Psoas muscle (tissue), 8 donors: ENCODE measurements around the gene SMARCA2. TPM values are rescaled to one million over a fixed set of nuclear protein-coding genes. Genes with fewer than 3 reads are reported as not detected.
A peak's percentile ranks its signal among the peaks of the same experiment; 100 is the strongest.

Experiments used
- ATAC-seq, 4 donors: fragments of 200-7000 bp; cut with Tn5 transposase; one replicate each; pipeline ENCODE4 v1.9.1; 2020; ENCODE audit warnings: moderate library complexity in 3 of 4, mild to moderate bottlenecking in 2 of 4
- DNase-seq, 2 donors: peaks; one replicate each; pipeline ENCODE4 v3.0.0-alpha.2; 2020
- H3K27ac ChIP-seq: fragments of 200-600 bp; one replicate; pipeline ENCODE4 v1.8.0; 2022
- H3K27me3 ChIP-seq, 3 donors: fragments of 200-600 bp in 1 of 3; one replicate each; pipeline versions ENCODE4 v1.6.1 to v1.8.0; 2013 to 2022; ENCODE audit warnings: low read length in 2 of 3, mild to moderate bottlenecking in 2 of 3, moderate library complexity in 1 of 3; ENCODE audit not compliant: insufficient read depth in 3 of 3
- H3K36me3 ChIP-seq, 2 donors: fragments of 200-600 bp in 1 of 2; one replicate each; pipeline versions ENCODE4 v1.6.1 to v1.8.0; 2013 to 2022; ENCODE audit warnings: low read depth in 1 of 2, mild to moderate bottlenecking in 1 of 2, moderate library complexity in 1 of 2; ENCODE audit not compliant: insufficient read depth in 1 of 2
- H3K4me1 ChIP-seq: fragments of 200-600 bp; one replicate; pipeline ENCODE4 v1.8.0; 2022
- H3K4me3 ChIP-seq: fragments of 200-600 bp; one replicate; pipeline ENCODE4 v1.8.0; 2022; ENCODE audit warnings: mild to moderate bottlenecking
- H3K9me3 ChIP-seq: fragments of 200-600 bp; one replicate; pipeline ENCODE4 v1.8.0; 2022
- WGBS, 3 donors: extraction: QIAGEN DNeasy Blood & Tissue Kit; methylation state at CpG; one replicate each; pipeline versions ENCODE4 v1.1.6 to v1.1.7; 2013; 5-methylcytosine and 5-hydroxymethylcytosine counted together
- intact Hi-C, 2 donors: fragments of 100-400 bp; cut with DNase I; formaldehyde crosslinking; loops; one replicate each; pipeline versions ENCODE4 v1.11.0 to v1.14.2; 2022
- polyA plus RNA-seq, 3 donors: library from polyadenylated mRNA; stranded (reverse); fragments of 200-250 nt; gene quantifications; one replicate each; pipeline ENCODE4 v1.2.3, GENCODE V29; 2013
- total RNA-seq, 4 donors: library from RNA; stranded (reverse); fragmentation: NEBNext Ultra II Directional in 2 of 4; extraction: Animal tissue kit (Norgen Biotek cat#: 25700) in 2 of 4; gene quantifications; one replicate each; pipeline versions ENCODE4 v1.2.1 to v1.2.4, GENCODE V29; 2021 to 2023
- TF ChIP-seq, protein P1 (sequence below): fragments of 200-600 bp; IDR thresholded peaks from one replicate; pipeline ENCODE4 v1.8.0; 2022; ENCODE audit warnings: antibody characterized with exemption
- donor health status: healthy with polysubstance abuse.
- donor health status: DM: no; HTN: no; CAD: no; lungs with moderate emphysema.
- donor health status: Bipolar disorder and iron deficiency.
- donor health status: healthy.
- donor health status: DM: yes; HTN: yes; CAD: no.
- donor health status: DM: no; HTN: no; CAD: no.
- donor health status: DM: no; HTN: no; CAD: no.
- donor health status: DM: yes; HTN: yes; CAD: no.

The SMARCA2 gene
- total and polyA plus RNA-seq, 7 donors = 13.8 to 97.2 (median 64.6) TPM

- intact Hi-C loops = no loop called here
- 42 to 69% (median 53%) methylated on average over 3 of the region's 3 CpGs for WGBS, 3 donors
These were observed 164.4 kb downstream of the SMARCA2 start for GRCh38 chr9:2179567-2179966.

DNA sequence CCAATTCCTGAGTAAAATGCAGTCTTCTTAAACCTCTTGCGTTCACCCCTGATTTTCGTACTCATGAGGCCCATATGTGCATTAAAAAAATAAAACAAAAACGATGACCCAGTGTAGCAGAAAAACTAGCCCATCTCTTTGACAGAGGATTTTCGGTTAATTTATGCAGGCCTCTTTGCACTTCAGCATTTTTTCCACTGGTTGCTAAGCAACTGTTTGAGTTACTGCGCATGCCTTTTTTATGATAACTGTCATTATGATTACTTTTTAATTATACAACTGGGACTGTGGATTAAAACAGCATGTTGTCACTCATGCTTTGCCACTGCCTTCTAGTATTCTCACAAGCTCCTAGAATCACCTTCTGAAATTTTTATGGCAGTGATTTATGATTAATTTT, 165.0 kb downstream of the SMARCA2 start:
- no peak for ATAC-seq
- DNase-seq = no peak
- Histone ChIP-seq H3K9me3 (no peaks in the 10 kb centered on the region), H3K27me3 (no peaks in the 10 kb centered on the region), H3K27ac (peak overlapping the region; percentile 50), H3K36me3 (peaks cover 0 to 35% of the 10 kb centered on the region in 2 donors), H3K4me3 (no peak overlapping the region), H3K4me1 (peaks cover 10% of the 10 kb centered on the region)
- WGBS, 3 donors = 73 to 81% (median 75%) methylated on average over 5 of the region's 5 CpGs
- intact Hi-C loops = loop anchor here in 1 of 2 donors (2.0 kb wide), 1 partner anchor 47 kb away; no protein-coding TSS in a partner anchor
- TF ChIP-seq, protein P1, sequence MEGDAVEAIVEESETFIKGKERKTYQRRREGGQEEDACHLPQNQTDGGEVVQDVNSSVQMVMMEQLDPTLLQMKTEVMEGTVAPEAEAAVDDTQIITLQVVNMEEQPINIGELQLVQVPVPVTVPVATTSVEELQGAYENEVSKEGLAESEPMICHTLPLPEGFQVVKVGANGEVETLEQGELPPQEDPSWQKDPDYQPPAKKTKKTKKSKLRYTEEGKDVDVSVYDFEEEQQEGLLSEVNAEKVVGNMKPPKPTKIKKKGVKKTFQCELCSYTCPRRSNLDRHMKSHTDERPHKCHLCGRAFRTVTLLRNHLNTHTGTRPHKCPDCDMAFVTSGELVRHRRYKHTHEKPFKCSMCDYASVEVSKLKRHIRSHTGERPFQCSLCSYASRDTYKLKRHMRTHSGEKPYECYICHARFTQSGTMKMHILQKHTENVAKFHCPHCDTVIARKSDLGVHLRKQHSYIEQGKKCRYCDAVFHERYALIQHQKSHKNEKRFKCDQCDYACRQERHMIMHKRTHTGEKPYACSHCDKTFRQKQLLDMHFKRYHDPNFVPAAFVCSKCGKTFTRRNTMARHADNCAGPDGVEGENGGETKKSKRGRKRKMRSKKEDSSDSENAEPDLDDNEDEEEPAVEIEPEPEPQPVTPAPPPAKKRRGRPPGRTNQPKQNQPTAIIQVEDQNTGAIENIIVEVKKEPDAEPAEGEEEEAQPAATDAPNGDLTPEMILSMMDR = no peak

More at GRCh38 chr9:2179567-2179966, 164.4 kb downstream of the SMARCA2 start:
- Histone ChIP-seq H3K4me3 (no peak overlapping the region), H3K27ac (peak overlapping the region; percentile 50), H3K27me3 (no peaks in the 10 kb centered on the region), H3K36me3 (peaks cover 0 to 30% of the 10 kb centered on the region in 2 donors), H3K4me1 (peaks cover 10% of the 10 kb centered on the region), H3K9me3 (no peaks in the 10 kb centered on the region)
- TF ChIP-seq, protein P1 = no peak
- no peak for DNase-seq
- peak; percentile 63 to 85 (median 73) for ATAC-seq

DNA sequence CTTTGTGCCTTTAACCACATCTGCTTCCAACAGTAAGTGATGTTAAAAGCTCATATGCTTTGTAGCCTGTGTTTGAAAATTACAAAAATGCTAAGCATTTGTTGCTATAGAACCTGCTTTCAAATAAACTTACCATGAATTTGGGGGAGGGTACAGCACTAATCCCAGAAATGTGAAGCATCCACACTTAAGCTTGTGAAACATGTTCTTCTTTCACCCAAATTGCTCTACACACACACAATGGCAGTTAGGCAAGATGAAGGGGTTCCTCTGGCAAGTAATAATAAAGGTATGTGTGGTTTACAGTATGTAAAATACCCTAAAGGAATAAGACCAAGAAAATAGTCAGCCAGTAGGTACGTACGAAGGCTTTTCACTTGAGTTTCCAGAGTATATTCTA, 165.6 kb downstream of the SMARCA2 start:
- Histone ChIP-seq H3K36me3 (peaks cover 0 to 41% of the 10 kb centered on the region in 2 donors), H3K27ac (no peak overlapping the region), H3K4me1 (peaks cover 10% of the 10 kb centered on the region), H3K9me3 (no peaks in the 10 kb centered on the region), H3K27me3 (no peaks in the 10 kb centered on the region), H3K4me3 (no peak overlapping the region)
- no peak for DNase-seq
- 93 to 97% (median 94%) methylated on average over 2 of the region's 2 CpGs for WGBS, 3 donors
- intact Hi-C loops = loop anchor here (1.0 to 2.0 kb wide), 2 partner anchors 48 kb away; no protein-coding TSS in a partner anchor
- ATAC-seq = no peak
- TF ChIP-seq, protein P1 = no peak

GRCh38 chr9:2181792-2182191, 166.6 kb downstream of the SMARCA2 start:
- no peak overlapping the region for H3K4me3 ChIP-seq
- 79 to 91% (median 86%) methylated on average over 7 of the region's 7 CpGs for WGBS, 3 donors
- no peaks in the 10 kb centered on the region for H3K9me3 ChIP-seq
- H3K27me3 ChIP-seq = no peaks in the 10 kb centered on the region
- intact Hi-C loops = loop anchor here (1.0 to 2.0 kb wide), 2 partner anchors 49 kb away; no protein-coding TSS in a partner anchor
- TF ChIP-seq, protein P1 = peak; percentile 45
- peak in 3 of 4 donors; percentile 75 to 87 (median 82) for ATAC-seq
- H3K4me1 ChIP-seq = peaks cover 10% of the 10 kb centered on the region
- H3K27ac ChIP-seq = no peak overlapping the region
- DNase-seq = peak; percentile 27 to 67
- peaks cover 0 to 52% of the 10 kb centered on the region in 2 donors for H3K36me3 ChIP-seq
